Measurements from ENCODE around the gene FBXO15. TPM values are rescaled to one million over a fixed set of nuclear protein-coding genes. Genes with fewer than 3 reads are reported as not detected.

The FBXO15 gene
- total and polyA plus RNA-seq, 4 donors, result 0.23 to 0.50 (median 0.41) TPM

DNA sequence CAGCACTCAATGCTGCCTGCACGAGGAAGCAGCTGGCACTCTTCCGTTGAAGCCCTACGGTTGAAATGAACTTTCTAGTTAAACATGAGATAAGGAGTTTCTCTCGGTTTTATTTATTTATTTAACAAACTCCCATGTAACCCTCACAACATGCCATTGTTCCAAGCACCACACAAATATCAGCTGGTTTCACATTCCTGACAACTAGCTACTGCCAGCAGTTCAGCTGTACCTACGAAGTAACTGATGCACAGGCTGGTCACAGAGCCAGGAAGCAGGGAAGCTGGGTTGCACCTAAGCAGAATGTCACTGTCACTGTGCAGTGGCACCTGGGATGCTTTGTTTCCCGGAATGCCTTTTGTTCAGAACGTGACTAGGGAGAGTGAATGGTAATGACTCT lies 18.8 kb upstream of the FBXO15 start:
- no peak overlapping the region for H3K27ac ChIP-seq (ENCODE audit: low read depth in 1 of 2, low read length in 2 of 2)
- no peak overlapping the region for H3K9ac ChIP-seq (ENCODE audit: low read depth in 1 of 2, low read length in 2 of 2)
- H3K36me3 ChIP-seq (ENCODE audit: control insufficient read depth in 4 of 4, insufficient read depth in 3 of 4, low read depth in 1 of 4, low read length in 3 of 4), result no peaks in the 10 kb centered on the region
- no peaks in the 10 kb centered on the region for H3K9me3 ChIP-seq (ENCODE audit: control insufficient read depth in 4 of 4, low read length in 3 of 4)
- H3K4me1 ChIP-seq (ENCODE audit: control insufficient read depth in 4 of 4, insufficient read depth in 4 of 4, low read length in 3 of 4), result no peaks in the 10 kb centered on the region
- WGBS, result 50% methylated on average over 7 of the region's 7 CpGs
- TF ChIP-seq, protein P1, sequence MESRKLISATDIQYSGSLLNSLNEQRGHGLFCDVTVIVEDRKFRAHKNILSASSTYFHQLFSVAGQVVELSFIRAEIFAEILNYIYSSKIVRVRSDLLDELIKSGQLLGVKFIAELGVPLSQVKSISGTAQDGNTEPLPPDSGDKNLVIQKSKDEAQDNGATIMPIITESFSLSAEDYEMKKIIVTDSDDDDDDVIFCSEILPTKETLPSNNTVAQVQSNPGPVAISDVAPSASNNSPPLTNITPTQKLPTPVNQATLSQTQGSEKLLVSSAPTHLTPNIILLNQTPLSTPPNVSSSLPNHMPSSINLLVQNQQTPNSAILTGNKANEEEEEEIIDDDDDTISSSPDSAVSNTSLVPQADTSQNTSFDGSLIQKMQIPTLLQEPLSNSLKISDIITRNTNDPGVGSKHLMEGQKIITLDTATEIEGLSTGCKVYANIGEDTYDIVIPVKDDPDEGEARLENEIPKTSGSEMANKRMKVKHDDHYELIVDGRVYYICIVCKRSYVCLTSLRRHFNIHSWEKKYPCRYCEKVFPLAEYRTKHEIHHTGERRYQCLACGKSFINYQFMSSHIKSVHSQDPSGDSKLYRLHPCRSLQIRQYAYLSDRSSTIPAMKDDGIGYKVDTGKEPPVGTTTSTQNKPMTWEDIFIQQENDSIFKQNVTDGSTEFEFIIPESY (IDR thresholded peaks at IDR 0.05), result no peak
- TF ChIP-seq, protein P2, sequence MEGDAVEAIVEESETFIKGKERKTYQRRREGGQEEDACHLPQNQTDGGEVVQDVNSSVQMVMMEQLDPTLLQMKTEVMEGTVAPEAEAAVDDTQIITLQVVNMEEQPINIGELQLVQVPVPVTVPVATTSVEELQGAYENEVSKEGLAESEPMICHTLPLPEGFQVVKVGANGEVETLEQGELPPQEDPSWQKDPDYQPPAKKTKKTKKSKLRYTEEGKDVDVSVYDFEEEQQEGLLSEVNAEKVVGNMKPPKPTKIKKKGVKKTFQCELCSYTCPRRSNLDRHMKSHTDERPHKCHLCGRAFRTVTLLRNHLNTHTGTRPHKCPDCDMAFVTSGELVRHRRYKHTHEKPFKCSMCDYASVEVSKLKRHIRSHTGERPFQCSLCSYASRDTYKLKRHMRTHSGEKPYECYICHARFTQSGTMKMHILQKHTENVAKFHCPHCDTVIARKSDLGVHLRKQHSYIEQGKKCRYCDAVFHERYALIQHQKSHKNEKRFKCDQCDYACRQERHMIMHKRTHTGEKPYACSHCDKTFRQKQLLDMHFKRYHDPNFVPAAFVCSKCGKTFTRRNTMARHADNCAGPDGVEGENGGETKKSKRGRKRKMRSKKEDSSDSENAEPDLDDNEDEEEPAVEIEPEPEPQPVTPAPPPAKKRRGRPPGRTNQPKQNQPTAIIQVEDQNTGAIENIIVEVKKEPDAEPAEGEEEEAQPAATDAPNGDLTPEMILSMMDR (IDR thresholded peaks at IDR 0.05; ENCODE audit: low read depth, low read length, missing input control), result no peak
- TF ChIP-seq, protein P3, sequence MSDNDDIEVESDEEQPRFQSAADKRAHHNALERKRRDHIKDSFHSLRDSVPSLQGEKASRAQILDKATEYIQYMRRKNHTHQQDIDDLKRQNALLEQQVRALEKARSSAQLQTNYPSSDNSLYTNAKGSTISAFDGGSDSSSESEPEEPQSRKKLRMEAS (IDR thresholded peaks at IDR 0.05), result no peak
- no peak for TF ChIP-seq FOXA1 (IDR thresholded peaks at IDR 0.05)
- TF ChIP-seq, protein P4, sequence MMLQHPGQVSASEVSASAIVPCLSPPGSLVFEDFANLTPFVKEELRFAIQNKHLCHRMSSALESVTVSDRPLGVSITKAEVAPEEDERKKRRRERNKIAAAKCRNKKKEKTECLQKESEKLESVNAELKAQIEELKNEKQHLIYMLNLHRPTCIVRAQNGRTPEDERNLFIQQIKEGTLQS (IDR thresholded peaks at IDR 0.05), result no peak
- TF ChIP-seq RAD21 (IDR thresholded peaks at IDR 0.05), result no peak
- TF ChIP-seq SP1 (IDR thresholded peaks at IDR 0.05), result no peak
- no peak for DNase-seq (ENCODE audit: low spot score)
- H3K4me3 ChIP-seq (ENCODE audit: low read depth in 1 of 3, low read length in 3 of 3), result no peak overlapping the region
- H3K27me3 ChIP-seq (ENCODE audit: control insufficient read depth in 4 of 4, insufficient read depth in 4 of 4, low read length in 3 of 4), result no peaks in the 10 kb centered on the region

DNA sequence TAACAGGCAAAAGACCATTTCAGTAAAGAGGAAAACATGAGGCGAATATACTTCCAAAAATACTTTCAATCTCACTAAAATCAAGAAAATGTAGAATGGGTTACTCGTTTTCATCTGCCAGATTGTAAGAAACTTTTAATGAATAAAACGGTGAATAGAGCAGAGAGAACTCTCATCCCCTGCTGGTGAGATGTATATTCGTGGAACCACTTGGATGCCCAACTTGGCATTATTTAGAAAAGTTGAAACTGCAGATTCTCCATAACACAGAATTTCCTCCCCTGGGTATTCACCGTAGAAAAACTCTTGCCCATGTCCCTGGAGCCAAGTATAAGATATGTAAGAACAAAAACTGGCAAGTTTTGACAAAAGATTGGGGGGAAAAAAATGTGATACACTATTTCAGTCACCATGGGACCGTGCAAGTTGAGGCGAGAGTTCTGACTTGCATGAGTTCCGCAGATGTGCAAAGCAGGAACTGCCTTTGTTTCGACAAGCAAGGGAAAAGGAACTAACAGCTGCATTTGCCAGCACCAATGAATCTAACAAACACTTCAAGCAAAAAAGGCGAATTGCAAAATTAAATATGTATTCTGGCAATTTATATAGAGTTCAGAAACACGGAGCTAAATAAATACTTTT lies 15.5 kb upstream of the FBXO15 start:
- WGBS, result 86% methylated on average over 11 of the region's 11 CpGs
- H3K4me1 ChIP-seq (ENCODE audit: control insufficient read depth in 4 of 4, insufficient read depth in 4 of 4, low read length in 3 of 4), result no peaks in the 10 kb centered on the region
- H3K36me3 ChIP-seq (ENCODE audit: control insufficient read depth in 4 of 4, insufficient read depth in 3 of 4, low read depth in 1 of 4, low read length in 3 of 4), result peaks cover 2 to 19% (median 11%) of the 10 kb centered on the region in 4 donors
- no peak overlapping the region for H3K9ac ChIP-seq (ENCODE audit: low read depth in 1 of 2, low read length in 2 of 2)
- H3K9me3 ChIP-seq (ENCODE audit: control insufficient read depth in 4 of 4, low read length in 3 of 4), result no peaks in the 10 kb centered on the region
- no peak overlapping the region for H3K27ac ChIP-seq (ENCODE audit: low read depth in 1 of 2, low read length in 2 of 2)
- DNase-seq (ENCODE audit: low spot score), result no peak
- no peak for TF ChIP-seq NR2F2 (IDR thresholded peaks at IDR 0.05)
- no peaks in the 10 kb centered on the region for H3K27me3 ChIP-seq (ENCODE audit: control insufficient read depth in 4 of 4, insufficient read depth in 4 of 4, low read length in 3 of 4)
- H3K4me3 ChIP-seq (ENCODE audit: low read depth in 1 of 3, low read length in 3 of 3), result no peak overlapping the region

DNA sequence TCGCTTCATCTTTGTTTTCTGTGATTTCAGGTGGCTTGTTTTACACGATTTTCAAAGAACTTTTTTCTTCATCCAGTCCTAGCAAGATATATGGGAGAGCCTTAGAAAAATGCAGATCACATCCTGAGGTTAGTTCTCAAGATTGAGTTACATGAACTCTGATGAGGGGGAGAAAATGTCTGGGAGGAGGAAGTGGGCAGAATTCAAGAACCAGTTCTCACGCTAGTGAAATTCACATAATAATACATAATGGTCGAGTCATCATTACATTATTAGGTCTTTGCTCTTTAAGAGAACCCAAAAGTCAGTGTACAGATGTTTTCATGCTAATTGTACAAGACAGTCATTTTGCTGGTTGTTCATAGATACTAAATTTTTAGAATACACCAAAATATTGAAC lies 7.6 kb upstream of the FBXO15 start:
- WGBS, result 87% methylated on average over 4 of the region's 4 CpGs
- H3K36me3 ChIP-seq (ENCODE audit: control insufficient read depth in 4 of 4, insufficient read depth in 3 of 4, low read depth in 1 of 4, low read length in 3 of 4), result peaks cover 0 to 43% (median 31%) of the 10 kb centered on the region in 4 donors
- TF ChIP-seq, protein P2 (IDR thresholded peaks at IDR 0.05; ENCODE audit: low read depth, low read length, missing input control), result no peak
- TF ChIP-seq FOXA2 (IDR thresholded peaks at IDR 0.05) (no peak), JUND (IDR thresholded peaks at IDR 0.05) (no peak), HNF4A (conservative IDR thresholded peaks at IDR 0.05) (no peak), GABPA (IDR thresholded peaks at IDR 0.05 in 1 of 2, conservative IDR thresholded peaks at IDR 0.05 in 1 of 2) (no peak), FOXA1 (IDR thresholded peaks at IDR 0.05) (no peak), YY1 (IDR thresholded peaks at IDR 0.05) (no peak), TAF1 (conservative IDR thresholded peaks at IDR 0.05) (no peak), NR2F2 (IDR thresholded peaks at IDR 0.05) (no peak)
- TF ChIP-seq, protein P5, sequence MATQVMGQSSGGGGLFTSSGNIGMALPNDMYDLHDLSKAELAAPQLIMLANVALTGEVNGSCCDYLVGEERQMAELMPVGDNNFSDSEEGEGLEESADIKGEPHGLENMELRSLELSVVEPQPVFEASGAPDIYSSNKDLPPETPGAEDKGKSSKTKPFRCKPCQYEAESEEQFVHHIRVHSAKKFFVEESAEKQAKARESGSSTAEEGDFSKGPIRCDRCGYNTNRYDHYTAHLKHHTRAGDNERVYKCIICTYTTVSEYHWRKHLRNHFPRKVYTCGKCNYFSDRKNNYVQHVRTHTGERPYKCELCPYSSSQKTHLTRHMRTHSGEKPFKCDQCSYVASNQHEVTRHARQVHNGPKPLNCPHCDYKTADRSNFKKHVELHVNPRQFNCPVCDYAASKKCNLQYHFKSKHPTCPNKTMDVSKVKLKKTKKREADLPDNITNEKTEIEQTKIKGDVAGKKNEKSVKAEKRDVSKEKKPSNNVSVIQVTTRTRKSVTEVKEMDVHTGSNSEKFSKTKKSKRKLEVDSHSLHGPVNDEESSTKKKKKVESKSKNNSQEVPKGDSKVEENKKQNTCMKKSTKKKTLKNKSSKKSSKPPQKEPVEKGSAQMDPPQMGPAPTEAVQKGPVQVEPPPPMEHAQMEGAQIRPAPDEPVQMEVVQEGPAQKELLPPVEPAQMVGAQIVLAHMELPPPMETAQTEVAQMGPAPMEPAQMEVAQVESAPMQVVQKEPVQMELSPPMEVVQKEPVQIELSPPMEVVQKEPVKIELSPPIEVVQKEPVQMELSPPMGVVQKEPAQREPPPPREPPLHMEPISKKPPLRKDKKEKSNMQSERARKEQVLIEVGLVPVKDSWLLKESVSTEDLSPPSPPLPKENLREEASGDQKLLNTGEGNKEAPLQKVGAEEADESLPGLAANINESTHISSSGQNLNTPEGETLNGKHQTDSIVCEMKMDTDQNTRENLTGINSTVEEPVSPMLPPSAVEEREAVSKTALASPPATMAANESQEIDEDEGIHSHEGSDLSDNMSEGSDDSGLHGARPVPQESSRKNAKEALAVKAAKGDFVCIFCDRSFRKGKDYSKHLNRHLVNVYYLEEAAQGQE (IDR thresholded peaks at IDR 0.05), result no peak
- TF ChIP-seq, protein P4 (IDR thresholded peaks at IDR 0.05), result no peak
- H3K4me1 ChIP-seq (ENCODE audit: control insufficient read depth in 4 of 4, insufficient read depth in 4 of 4, low read length in 3 of 4), result peaks cover 3 to 5% (median 3%) of the 10 kb centered on the region in 4 donors
- no peaks in the 10 kb centered on the region for H3K27me3 ChIP-seq (ENCODE audit: control insufficient read depth in 4 of 4, insufficient read depth in 4 of 4, low read length in 3 of 4)
- H3K9ac ChIP-seq (ENCODE audit: low read depth in 1 of 2, low read length in 2 of 2), result no peak overlapping the region
- H3K9me3 ChIP-seq (ENCODE audit: control insufficient read depth in 4 of 4, low read length in 3 of 4), result no peaks in the 10 kb centered on the region
- no peak overlapping the region for H3K27ac ChIP-seq (ENCODE audit: low read depth in 1 of 2, low read length in 2 of 2)
- no peak overlapping the region for H3K4me3 ChIP-seq (ENCODE audit: low read depth in 1 of 3, low read length in 3 of 3)
- DNase-seq (ENCODE audit: low spot score), result no peak

Measured in liver (tissue), 9 donors.